HG02938 (cell line): ENCODE measurements around the gene EXOC6B.

Experiments used
- ATAC-seq: cut with Tn5 transposase; IDR thresholded peaks from one replicate; pipeline ENCODE4 v1.9.1; 2021; ENCODE audit warnings: mild to moderate bottlenecking, moderate library complexity; ENCODE audit not compliant: unreplicated experiment

EXOC6B gene

GRCh38 chr2:72793798-72794440 is 31.9 kb downstream of the EXOC6B start:
- no peak for ATAC-seq

- no peak for ATAC-seq
Observed at GRCh38 chr2:72789241-72789640, 36.6 kb downstream of the EXOC6B start.

GRCh38 chr2:72788756-72789155 is 37.1 kb downstream of the EXOC6B start:
- no peak for ATAC-seq

GRCh38 chr2:72785517-72785916 is 40.3 kb downstream of the EXOC6B start:
- ATAC-seq = no peak

GRCh38 chr2:72782520-72782919 is 43.3 kb downstream of the EXOC6B start:
- no peak for ATAC-seq

- no peak for ATAC-seq
Observed at GRCh38 chr2:72781480-72781879, 44.4 kb downstream of the EXOC6B start.

- no peak for ATAC-seq
Observed at GRCh38 chr2:72780477-72780876, 45.4 kb downstream of the EXOC6B start.

- no peak for ATAC-seq
Observed at GRCh38 chr2:72779495-72779894, 46.3 kb downstream of the EXOC6B start.

- ATAC-seq = no peak
Observed at GRCh38 chr2:72778410-72778809, 47.4 kb downstream of the EXOC6B start.

GRCh38 chr2:72770879-72771461 is 54.9 kb downstream of the EXOC6B start:
- ATAC-seq = no peak

- no peak for ATAC-seq
Observed at GRCh38 chr2:72765997-72766609, 59.7 kb downstream of the EXOC6B start.

- ATAC-seq = no peak
Observed at GRCh38 chr2:72762276-72762675, 63.6 kb downstream of the EXOC6B start.

- no peak for ATAC-seq
Observed at GRCh38 chr2:72759755-72760154, 66.1 kb downstream of the EXOC6B start.

GRCh38 chr2:72757177-72757775 is 68.6 kb downstream of the EXOC6B start:
- ATAC-seq = no peak

- no peak for ATAC-seq
Observed at GRCh38 chr2:72755647-72756423, 70.0 kb downstream of the EXOC6B start.

GRCh38 chr2:72754628-72755320 is 71.1 kb downstream of the EXOC6B start:
- ATAC-seq = no peak

GRCh38 chr2:72750977-72751639 is 74.7 kb downstream of the EXOC6B start:
- ATAC-seq = no peak

- ATAC-seq = no peak
Observed at GRCh38 chr2:72750466-72750865, 75.4 kb downstream of the EXOC6B start.

- no peak for ATAC-seq
Observed at GRCh38 chr2:72747344-72747743, 78.5 kb downstream of the EXOC6B start.

- no peak for ATAC-seq
Observed at GRCh38 chr2:72745679-72746368, 80.0 kb downstream of the EXOC6B start.
